Activated CD8-positive, alpha-beta memory T cell treated with anti-CD3 and anti-CD28 coated beads, Interleukin-2, amount 50 U/mL, for 48 hours (primary cell): ENCODE results near the gene WFS1.
A peak's percentile ranks its signal among the peaks of the same experiment; 100 is the strongest.

Source experiments
- DNase-seq: peaks from one replicate; pipeline ENCODE4 v3.0.0-alpha.2; 2020

The WFS1 gene

DNA sequence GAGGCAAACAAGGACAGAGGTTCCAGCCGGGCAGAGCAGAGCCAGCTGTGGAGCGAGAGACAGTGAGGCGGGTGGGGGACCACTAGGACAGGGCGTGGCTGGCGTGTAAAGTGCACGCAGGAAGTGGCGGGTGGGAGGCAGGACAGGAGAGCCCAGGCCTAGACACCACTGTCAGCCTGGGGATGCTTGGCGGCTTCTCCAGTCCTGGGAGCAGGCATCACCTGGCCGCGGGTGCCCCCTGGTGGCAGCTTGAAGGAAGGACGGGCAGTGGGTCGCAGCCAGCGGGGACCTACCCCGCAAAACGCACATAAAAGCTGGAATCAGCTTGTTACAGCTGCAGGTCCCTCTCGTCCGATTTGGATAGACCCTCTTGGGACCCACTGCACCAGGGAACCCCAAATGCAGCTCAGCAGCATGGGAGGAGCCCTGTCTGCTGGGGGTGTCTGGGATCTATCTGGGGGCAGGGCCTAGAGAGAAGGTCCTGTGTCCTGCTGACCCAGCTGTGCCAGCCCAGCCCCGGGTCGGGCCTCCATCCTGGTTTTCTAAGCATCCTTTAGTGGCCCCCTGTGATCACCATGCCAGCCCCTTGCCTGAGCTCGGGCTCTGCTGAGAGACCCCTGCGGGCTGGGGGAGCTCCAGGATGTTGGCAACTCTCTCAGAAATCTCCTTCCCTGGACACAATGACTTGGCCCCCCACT is 57.7 kb downstream of the WFS1 start:
- DNase-seq: peak; percentile 94

GRCh38 chr4:6328526-6328925 is 58.9 kb downstream of the WFS1 start:
- no peak for DNase-seq

DNA sequence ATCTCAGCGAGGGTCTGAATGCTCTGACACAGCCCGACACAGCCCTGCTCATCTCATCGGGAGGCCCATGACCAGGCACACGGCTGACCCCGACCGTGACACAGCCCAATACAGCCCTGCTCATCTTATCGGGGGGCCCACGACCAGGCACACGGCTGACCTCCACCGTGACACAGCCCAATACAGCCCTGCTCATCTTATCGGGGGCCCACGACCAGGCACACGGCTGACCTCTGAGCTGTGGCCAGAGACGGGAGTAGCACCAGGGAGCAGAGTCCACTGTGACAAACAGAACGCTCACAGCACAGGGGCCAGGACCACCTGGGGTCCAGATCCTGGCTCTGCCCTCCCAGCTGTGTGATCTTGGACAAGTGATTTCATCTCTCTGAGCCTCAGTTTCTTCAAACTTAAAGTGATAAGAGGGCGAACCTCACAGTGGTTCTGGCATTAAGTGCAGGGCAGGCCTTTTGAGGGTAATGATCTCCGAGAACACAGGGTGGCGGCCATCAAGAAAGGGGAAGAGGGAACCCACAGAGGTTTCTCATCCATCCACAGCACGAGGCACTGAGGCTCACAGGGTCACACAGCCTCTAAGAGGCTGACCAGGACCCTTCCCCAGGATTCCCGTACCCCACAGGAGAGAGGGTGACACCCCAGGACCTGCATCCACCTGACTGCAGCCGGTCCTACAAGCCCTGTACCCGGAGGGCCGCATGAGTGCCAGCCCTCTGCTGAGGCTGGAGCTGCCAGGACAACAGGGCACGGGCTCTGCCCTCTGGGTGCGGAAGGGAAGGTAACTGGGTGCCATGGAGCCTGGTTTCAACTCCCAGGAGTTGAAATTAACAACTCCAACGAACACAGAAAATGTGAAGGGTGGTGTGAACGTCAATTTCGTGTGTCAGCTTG is 60.1 kb downstream of the WFS1 start:
- no peak for DNase-seq

DNA sequence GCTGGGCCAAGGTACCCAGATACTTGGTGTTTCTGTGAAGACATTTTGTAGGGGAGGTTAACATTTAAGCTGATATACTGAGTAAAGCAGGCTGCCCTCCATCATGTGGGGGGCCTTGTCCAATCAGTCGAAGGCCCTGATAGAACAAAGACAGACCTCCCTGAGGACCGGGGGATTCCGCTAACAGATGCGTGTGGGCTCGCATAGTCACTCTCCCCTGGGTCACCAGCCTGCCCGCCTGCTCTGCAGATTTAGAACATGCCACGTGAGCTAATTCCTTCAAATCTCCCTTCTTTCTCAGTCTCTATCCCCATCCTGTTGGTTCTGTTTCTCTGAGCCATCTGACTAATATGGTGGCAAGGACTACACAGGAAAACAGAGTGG is 60.7 kb downstream of the WFS1 start:
- DNase-seq: no peak

DNA sequence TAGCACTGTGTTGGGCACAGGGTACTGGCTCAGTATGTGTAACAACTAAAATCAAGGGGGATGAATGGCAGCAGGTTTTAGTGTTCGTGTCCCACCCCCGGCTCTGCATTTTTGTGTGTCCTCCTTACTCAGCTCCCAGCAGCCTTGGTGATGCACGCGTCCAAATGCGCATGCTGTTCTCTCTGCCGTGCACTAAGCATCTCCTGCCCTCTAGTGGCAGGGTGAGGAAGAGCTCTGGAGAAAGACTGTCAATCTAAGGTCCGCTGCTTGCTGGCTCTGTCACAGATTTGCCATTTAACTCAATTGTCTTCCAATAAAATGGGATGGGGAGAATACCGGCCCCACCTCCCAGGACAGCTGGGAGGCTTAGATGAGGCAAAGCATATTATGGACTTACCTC is 61.4 kb downstream of the WFS1 start:
- DNase-seq: no peak

GRCh38 chr4:6331468-6331867 is 61.8 kb downstream of the WFS1 start:
- no peak for DNase-seq

DNA sequence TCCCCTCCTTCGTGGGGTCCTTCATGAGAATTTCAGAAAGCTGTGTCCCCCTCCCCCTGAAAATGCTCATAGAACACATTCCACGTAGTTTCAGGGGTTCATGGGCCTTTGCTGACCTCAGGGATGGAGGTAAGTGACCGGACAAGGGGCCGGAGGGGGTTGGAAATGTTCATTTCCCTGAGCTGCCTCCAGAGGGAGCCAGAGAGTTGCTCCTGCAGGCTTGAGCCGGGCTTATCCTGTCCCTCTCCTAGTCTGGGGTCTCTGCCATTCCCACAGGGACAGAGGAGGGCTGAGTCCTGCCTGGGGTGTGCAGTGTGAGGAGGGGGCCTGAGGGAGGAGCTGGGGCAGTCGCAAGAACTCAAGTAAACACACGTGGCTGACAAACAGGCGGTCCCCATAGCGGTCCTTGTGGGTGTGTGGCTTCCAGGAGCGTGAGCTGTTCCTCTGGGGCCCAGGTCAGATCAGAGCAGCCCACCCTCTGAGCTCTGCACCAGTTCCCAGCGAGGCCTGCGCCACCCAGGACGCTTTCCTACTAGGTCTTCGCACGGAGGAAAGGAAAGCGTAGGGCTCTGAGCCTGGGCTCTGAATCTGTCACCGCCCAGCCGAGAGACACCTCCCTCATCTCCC is 62.5 kb downstream of the WFS1 start:
- DNase-seq: peak; percentile 68

- DNase-seq: no peak
Observed at GRCh38 chr4:6332669-6333050, 63.0 kb downstream of the WFS1 start.

DNA sequence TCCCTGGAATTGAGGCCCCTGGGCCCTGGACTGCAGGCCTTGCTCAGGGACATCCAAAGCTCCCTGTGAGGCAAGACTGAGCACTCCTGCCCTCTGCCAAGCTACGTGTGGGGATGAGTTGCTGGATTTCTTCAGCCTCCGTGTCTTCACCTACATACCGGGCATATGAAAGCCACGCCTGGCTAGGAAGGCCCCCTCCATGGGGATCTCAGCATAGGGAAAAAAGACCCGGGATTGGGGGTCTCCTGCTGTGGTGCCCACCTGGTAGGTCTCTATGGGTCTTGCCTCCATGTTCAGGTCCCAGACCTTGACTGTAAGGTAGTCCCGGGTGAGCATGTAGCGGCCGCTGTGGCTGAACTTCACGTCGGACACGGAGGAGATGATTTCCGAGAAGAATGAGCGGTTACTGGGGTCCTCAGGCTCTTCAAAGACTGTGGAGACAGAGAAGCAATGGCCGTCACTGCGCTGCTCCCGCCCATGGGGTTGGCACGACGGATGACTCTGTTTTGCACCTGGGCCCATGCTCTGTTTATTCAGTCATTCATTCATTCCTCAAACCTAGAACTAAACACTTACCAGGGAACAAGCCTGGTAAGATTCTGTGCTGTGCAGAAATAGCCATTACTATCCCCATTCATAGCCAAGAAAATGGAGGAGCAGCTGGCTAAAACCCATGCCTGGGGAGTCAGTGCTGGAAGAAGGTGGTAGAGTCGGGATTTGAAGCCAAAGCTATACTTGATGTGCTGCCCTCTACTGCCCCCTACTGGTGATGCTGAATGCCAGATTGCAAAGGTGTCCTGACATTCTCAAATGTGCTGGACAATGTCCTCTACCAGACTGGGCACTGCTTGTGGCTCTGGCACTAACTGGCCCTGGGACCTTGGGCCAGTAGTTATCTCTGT is 63.9 kb downstream of the WFS1 start:
- DNase-seq: no peak

GRCh38 chr4:6334203-6334887 is 64.7 kb downstream of the WFS1 start:
- DNase-seq: no peak

DNA sequence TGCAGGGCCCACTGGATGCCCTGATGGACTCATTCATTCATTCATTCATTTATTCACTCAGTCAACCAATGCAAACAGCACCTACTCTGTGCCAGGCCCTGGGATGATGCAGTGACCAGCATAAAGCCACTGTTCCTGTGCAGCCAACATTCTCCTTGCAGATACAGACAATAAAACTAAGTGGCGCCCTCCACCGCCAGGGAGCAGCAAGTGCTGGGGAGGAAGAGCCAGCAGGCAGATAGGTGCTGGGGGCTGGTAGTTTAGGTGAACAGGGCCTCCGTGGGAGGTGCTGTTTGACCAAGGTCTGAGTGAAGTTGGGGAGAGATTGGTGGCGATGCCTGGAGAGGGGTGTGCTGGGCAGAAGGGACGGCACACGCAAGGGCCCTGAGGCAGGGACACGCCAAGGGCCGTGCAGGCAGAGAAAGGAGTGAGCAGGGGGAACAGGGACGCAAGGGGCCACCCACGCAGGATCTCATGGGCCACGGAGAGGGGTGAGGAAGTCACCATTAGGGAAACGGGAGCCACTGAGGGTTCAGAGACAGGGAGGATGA is 65.5 kb downstream of the WFS1 start:
- DNase-seq: no peak

- DNase-seq: no peak
Observed at GRCh38 chr4:6336166-6336565, 66.5 kb downstream of the WFS1 start.

DNA sequence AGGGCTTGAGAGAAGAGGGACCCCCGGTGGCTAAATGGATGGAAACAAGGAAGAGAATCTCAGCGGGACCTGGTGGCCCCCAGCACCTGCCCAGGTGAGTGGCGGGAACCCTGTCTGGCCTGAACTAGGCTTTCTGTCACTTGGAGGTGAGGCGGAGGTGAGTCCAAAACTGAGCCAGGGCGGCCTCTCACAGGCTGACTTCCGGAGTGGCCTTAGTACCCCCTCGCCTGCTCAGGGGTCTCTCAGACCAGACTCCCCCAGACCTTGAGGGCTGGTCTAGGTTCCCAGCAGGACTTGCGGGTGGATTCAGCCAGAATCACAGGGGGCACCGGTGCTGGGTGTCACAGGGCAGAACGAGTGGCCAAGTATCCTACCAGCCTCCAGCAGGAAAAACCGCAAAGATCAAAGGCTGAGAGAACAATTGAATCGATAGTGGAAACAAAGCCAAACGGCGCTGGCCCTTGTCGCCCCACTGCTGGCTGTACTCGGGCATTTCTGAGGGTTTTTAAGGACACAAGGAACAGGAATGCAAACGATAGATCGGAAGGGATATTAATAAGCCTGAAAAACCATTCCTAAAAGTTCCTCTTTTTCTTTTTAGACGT is 67.8 kb downstream of the WFS1 start:
- DNase-seq: no peak

DNA sequence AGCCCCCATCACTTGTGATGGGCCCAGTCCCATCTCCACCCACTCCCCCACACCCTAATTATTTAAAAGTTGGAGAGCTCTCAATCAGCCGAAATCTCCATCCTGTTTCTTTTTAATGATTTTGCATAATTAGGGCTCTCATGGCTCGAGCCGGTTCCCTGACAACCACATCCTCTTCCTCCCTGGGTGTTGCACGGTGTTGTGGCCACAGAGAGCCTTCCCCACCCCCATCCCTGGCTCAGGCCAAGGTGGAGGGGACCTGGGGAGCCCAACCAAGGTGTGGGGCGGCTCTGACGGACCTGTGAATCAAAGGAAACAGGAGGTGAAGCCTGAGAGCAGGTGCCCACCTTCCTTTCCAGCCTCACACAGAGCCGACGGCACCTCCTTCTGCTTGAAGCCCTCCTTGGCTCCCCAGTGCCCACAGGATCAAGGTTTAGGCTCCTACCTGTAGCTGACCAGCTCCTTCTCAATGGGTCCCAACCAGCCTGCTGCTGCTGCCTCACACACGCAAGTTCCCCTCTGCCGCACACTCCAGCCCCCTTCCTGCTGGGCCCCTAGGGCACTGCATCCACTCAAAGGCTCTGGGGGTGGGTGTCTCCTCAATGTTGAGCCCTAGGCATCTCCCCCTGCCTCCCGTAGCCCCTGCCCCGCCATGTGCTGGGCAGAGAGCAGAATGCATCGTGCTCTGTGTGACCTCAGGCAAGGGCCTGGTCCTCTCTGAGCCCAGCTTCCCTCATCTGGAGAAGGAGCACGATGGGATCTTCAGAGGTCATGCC is 68.7 kb downstream of the WFS1 start:
- DNase-seq: no peak

DNA sequence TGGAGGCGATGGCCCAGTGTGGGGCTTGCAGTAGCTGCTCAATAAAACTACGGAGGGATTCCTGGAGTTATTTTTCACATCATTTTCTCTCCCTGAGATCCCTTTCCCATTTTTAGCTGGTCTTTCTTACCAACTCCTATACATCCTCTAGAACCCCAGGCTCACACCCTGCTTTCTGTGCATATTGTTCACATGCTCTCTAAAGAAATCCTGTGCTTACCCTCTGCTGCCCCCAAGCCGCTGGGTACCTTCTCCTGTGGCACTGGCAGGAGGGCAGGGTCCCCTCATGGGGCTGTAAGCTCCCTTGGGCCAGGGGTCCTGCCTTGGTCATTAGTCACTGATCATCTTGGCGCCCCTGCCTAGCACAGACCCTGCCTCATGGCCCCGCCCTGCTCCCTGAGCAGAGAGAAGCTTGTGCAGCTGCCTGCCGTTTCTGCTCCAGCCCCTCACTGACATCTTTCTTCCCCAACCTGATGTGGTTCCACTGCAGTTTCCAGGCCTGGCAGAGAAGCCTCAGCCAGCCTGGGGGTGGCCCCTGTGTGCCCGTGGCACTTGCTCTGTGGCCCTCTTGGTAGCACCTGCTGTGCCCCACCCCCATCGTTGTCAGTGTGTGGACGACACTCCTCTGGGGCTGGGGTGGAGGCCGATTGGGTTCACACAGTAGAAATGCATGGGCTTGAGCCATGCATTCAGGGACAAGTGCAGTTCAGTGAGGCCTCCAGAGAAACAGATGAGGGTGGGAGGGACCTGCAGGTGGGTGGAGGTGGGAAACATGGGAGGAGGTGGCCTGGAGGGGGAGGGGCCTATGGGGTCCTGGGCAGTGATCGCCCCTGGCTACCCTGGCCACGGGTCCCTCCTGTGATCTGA is 69.5 kb downstream of the WFS1 start:
- no peak for DNase-seq

GRCh38 chr4:6339818-6340445 is 70.3 kb downstream of the WFS1 start:
- no peak for DNase-seq

DNA sequence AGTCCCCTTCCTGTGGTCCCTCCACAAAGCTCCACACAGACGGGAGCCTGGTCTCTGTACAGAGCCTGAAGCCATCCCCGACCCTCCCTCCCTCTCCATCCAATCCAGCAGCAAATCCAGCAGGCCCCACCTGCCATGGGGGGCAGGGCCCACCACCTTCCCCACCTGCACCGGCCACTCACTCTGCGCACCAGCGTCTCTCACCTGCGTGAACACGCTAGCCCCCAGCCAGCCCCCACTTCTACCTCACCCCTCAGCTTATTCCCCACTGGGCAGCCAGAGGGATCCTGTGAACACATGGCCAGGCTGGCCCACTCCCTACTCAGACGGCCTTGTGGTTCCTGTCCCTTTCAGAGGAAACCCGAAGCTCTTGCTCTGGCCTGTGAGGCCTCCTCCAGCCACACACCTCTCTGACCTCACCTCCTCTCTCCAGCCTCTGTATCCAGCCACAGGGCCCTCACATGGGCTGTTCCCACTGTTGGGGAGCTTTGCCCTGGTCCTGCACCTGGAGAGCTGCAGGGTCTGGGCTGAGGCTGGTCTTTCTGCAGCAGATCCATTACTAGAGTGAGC is 70.9 kb downstream of the WFS1 start:
- DNase-seq: no peak

DNA sequence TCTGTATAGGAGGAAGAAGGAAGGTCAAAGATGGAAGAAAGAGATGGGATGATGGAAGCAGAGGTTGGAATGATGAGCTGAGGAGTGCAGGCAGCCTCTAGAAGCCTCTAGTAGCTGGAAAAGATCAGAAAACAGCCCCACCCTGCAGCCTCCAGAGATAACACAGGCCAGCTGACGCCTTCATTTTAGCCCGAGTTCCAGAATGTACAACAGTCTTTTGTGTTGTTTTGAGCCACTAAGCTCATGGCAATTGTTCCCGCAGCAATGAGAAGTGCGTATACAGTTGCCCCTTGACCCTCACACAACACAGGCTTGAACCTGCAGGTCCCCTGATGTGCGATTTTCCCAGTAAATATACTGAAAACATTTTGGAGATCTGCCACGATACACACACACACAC is 72.0 kb downstream of the WFS1 start:
- no peak for DNase-seq
